ENCODE measurements around the gene USP48. TPM values are rescaled to one million over a fixed set of nuclear protein-coding genes. Genes with fewer than 3 reads are reported as not detected.
"Not testable (repeated sequence)": the region's sequence is repeated elsewhere in the genome, so short reads cannot be mapped to it uniquely, and the experiment has no call there.

USP48 gene
- total RNA-seq, 1 donor from 2014 or later, result 78.7 TPM

GRCh38 chr1:21634806-21635535 lies 148.0 kb downstream of the USP48 start:
- Mint-ChIP-seq H3K4me1 (ENCODE audit: low read depth, unreplicated experiment) (no peaks in the 10 kb centered on the region), H3K4me3 (ENCODE audit: unreplicated experiment) (no peak overlapping the region), H3K27me3 (ENCODE audit: unreplicated experiment) (peaks cover 7% of the 10 kb centered on the region), H3K36me3 (ENCODE audit: unreplicated experiment) (no peaks in the 10 kb centered on the region), H3K9me3 (ENCODE audit: unreplicated experiment) (peaks cover 2% of the 10 kb centered on the region), H3K27ac (ENCODE audit: unreplicated experiment) (no peak overlapping the region)
- no peak for DNase-seq
- TF ChIP-seq, protein P1, sequence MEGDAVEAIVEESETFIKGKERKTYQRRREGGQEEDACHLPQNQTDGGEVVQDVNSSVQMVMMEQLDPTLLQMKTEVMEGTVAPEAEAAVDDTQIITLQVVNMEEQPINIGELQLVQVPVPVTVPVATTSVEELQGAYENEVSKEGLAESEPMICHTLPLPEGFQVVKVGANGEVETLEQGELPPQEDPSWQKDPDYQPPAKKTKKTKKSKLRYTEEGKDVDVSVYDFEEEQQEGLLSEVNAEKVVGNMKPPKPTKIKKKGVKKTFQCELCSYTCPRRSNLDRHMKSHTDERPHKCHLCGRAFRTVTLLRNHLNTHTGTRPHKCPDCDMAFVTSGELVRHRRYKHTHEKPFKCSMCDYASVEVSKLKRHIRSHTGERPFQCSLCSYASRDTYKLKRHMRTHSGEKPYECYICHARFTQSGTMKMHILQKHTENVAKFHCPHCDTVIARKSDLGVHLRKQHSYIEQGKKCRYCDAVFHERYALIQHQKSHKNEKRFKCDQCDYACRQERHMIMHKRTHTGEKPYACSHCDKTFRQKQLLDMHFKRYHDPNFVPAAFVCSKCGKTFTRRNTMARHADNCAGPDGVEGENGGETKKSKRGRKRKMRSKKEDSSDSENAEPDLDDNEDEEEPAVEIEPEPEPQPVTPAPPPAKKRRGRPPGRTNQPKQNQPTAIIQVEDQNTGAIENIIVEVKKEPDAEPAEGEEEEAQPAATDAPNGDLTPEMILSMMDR (IDR thresholded peaks at IDR 0.05; ENCODE audit: partially characterized antibody, unreplicated experiment), result no peak

GRCh38 chr1:21633992-21634805 lies 148.8 kb downstream of the USP48 start:
- TF ChIP-seq, protein P1 (IDR thresholded peaks at IDR 0.05; ENCODE audit: partially characterized antibody, unreplicated experiment), result no peak

DNA sequence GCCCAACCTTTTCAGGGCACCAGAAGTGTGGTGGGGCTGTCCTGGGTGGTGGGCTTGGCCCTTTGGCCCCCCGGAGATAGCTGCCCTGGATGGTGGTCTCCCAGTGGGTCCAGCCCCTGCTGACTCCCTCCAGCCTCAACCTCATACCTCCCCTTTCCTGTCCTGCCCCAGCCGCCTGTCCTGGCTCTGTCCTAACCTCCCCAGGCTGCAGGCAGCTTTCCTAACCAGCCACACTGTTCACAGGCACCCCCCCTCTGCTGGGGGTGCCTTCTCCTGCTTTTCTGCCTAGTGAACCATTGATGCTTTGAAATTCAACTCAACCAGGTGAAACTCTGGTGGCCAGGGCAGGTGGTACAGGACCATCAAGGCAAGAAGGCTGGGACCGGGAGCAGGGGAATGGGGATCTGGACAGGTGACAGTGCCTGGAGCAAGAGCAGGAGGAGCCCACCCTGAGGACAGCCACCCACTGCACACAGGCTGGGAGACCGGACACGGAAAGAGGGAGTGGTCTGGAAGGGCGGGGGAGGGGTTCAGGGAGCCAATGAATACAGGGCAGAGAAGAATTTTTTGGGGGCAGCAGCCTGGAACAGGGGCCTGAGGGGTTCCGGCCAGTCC lies 149.7 kb downstream of the USP48 start:
- peaks cover 8% of the 10 kb centered on the region for H3K27me3 Mint-ChIP-seq (ENCODE audit: unreplicated experiment)
- H3K27ac Mint-ChIP-seq (ENCODE audit: unreplicated experiment), result no peak overlapping the region
- H3K9me3 Mint-ChIP-seq (ENCODE audit: unreplicated experiment), result peaks cover 2% of the 10 kb centered on the region
- no peak overlapping the region for H3K4me3 Mint-ChIP-seq (ENCODE audit: unreplicated experiment)
- no peak for DNase-seq
- TF ChIP-seq, protein P1 (IDR thresholded peaks at IDR 0.05; ENCODE audit: partially characterized antibody, unreplicated experiment), result no peak
- H3K4me1 Mint-ChIP-seq (ENCODE audit: low read depth, unreplicated experiment), result no peaks in the 10 kb centered on the region
- no peaks in the 10 kb centered on the region for H3K36me3 Mint-ChIP-seq (ENCODE audit: unreplicated experiment)

More at GRCh38 chr1:21633992-21634805, 148.8 kb downstream of the USP48 start:
- Mint-ChIP-seq H3K27me3 (ENCODE audit: unreplicated experiment) (peaks cover 7% of the 10 kb centered on the region), H3K4me3 (ENCODE audit: unreplicated experiment) (no peak overlapping the region), H3K9me3 (ENCODE audit: unreplicated experiment) (peaks cover 2% of the 10 kb centered on the region), H3K27ac (ENCODE audit: unreplicated experiment) (no peak overlapping the region), H3K36me3 (ENCODE audit: unreplicated experiment) (no peaks in the 10 kb centered on the region), H3K4me1 (ENCODE audit: low read depth, unreplicated experiment) (no peaks in the 10 kb centered on the region)
- no peak for DNase-seq

DNA sequence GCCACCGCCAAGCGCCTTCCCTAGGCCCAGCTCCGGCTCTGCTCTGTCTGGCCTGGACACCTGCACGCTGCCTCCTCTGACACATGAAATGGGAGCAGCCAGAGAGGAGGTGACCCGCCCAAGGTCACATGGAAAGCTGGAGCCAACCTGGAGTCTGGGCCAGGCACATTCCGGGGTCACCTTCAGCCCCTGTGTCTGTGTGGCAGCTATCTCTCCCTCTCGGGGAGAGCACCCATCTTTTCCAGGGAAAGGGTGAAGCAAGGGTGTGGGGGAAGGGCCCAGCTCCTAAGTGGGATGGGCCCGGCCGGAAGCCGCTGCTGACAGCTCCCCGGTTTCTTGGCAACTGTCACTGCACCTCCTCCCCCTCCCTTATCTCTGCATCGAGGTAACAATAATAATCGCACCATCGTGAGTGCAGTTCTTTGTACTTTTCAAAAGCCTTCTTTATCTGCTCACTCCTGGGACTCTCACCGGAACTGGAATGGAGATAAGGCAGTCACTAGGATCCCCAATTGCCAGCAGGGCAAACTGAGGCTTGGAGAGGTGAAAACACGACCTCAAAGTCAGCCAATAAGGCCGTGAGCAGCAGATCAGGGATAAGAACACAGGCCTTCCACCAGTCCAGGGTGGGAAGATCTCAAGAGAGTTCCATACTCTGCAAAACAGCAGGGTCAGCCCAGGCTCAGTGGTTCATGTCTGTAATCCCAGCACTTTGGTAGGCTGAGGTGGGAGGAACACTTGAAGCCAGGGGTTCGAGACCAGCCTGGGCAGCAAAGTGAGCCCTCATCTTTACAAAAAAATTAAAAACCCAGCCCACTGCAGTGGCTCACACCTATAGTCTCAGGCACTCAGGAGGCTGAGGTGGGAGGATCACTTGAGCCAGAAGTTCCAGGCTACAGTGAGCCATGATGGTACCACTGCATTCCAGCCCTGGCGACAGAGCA lies 150.7 kb downstream of the USP48 start:
- H3K36me3 Mint-ChIP-seq (ENCODE audit: unreplicated experiment), result no peaks in the 10 kb centered on the region

GRCh38 chr1:21631590-21631943 lies 151.4 kb downstream of the USP48 start:
- H3K36me3 Mint-ChIP-seq (ENCODE audit: unreplicated experiment); H3K4me1 Mint-ChIP-seq (ENCODE audit: low read depth, unreplicated experiment); H3K27ac Mint-ChIP-seq (ENCODE audit: unreplicated experiment); H3K9me3 Mint-ChIP-seq (ENCODE audit: unreplicated experiment); H3K4me3 Mint-ChIP-seq (ENCODE audit: unreplicated experiment); H3K27me3 Mint-ChIP-seq (ENCODE audit: unreplicated experiment); DNase-seq: not testable (repeated sequence)

More for the DNA sequence above, 150.7 kb downstream of the USP48 start:
- H3K4me1 Mint-ChIP-seq (ENCODE audit: low read depth, unreplicated experiment), result no peaks in the 10 kb centered on the region
- peaks cover 8% of the 10 kb centered on the region for H3K27me3 Mint-ChIP-seq (ENCODE audit: unreplicated experiment)
- TF ChIP-seq, protein P1 (IDR thresholded peaks at IDR 0.05; ENCODE audit: partially characterized antibody, unreplicated experiment), result no peak
- H3K9me3 Mint-ChIP-seq (ENCODE audit: unreplicated experiment), result peaks cover 2% of the 10 kb centered on the region
- DNase-seq, result no peak
- H3K27ac Mint-ChIP-seq (ENCODE audit: unreplicated experiment), result no peak overlapping the region
- H3K4me3 Mint-ChIP-seq (ENCODE audit: unreplicated experiment), result no peak overlapping the region
